Stimulated activated naive CD4-positive, alpha-beta T cell (primary cell): Measurements from ENCODE around the gene RPS6KA2.
"Not testable (repeated sequence)": the region's sequence is repeated elsewhere in the genome, so short reads cannot be mapped to it uniquely, and the experiment has no call there.

Experiments used
- DNase-seq, 6 experiments: peaks; one replicate each; lab custom pipeline; 2025; lab: John Stamatoyannopoulos, UW

The RPS6KA2 gene

GRCh38 chr6:166375013-166375412, 252.0 kb downstream of the RPS6KA2 start:
- no peak for DNase-seq

- no peak for DNase-seq
These were observed 256.6 kb downstream of the RPS6KA2 start for GRCh38 chr6:166370489-166370888.

GRCh38 chr6:166369782-166370181, 257.3 kb downstream of the RPS6KA2 start:
- no peak for DNase-seq

DNA sequence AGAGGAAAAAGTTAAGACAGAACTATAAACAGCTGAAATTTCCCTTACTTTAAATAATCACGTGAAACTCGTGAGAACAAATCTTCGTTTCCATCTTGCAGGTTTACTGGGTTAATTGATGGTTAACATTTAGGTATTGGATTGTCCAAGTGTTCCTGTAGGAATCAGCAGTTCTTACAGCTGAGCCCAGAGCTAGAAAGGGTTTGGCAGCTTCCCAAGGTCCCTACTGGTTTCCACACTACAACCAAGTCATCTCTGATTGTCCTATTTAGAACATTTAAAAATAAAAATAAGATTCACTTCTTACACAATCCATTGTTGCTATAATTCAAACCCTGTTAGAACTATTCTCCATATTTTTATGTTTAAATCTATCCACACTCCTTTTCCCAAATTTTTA, 260.1 kb downstream of the RPS6KA2 start:
- DNase-seq = no peak

DNA sequence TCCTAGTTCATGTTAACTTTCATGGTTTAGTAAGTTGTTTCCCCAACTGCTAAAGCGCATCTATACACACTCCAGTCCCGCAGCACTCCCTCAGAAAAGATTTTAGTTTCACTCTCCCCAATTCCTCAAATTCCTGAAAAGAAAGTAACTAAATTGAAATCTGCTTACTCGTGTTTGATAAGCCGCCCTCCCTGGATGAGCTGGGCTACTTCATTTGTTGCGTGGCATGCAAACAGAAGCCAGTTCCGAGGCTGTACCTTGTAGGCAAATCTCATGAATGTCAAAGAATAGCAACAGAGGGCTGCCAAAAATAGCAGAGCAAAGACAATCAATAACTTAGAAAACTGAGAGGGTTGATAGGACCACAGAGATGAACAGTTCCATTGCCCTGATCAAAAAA, 261.2 kb downstream of the RPS6KA2 start:
- DNase-seq = no peak

DNA sequence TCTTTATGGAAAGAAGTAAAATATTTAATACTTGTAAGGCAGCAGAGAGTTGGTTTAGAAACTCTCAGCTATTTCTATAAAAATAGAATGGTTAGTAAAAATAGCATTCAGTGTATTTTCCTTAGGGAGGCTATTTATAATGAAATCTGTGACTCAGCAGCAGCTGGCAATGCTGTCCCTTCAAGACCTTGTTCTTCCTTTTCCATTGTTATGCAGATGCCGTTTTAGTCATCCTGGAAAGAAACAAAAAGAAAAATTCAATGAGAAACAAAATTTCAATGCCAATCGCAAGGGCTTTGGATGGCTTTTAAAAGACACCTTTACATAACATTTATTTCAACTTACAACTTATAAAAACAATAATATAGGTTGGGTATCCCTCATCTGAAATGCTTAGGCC, 261.8 kb downstream of the RPS6KA2 start:
- no peak for DNase-seq

DNA sequence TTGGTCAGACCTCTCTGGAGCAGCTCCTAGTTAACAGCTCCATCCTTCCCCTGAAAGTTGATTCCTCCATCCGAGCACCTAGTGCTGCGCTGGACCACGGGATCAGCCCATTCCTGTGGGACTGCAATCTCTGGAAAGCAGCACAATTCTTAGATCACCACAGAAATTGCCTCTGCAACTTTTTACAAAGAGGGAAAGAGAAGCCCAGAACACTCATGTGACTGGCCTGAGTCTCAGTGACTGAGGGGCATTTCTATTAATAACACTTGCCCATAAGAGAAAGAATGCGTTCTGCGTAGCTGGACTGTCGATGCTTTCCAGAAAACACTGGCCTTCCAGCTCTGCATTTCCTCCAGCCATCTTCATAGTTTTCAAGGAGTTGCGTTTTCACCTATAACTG, 262.6 kb downstream of the RPS6KA2 start:
- no peak for DNase-seq

DNA sequence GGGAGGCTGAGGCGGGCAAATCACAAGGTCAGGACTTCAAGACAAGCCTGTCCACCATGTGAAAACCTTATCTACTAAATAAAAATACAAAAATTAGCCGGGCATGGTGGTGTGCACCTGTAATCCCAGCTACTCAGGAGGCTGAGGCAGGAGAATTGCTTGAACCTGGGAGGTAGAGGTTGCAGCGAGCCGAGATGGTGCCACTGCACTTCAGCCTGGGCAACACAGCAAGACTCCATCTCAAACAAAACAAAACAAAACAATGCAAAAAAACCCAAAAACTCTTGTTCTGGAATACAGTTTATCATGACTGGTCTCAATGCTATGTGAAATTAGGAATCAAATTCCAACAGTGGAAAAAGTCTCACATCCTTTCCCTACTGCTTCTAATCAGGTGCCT, 264.6 kb downstream of the RPS6KA2 start:
- DNase-seq = not testable (repeated sequence)

DNA sequence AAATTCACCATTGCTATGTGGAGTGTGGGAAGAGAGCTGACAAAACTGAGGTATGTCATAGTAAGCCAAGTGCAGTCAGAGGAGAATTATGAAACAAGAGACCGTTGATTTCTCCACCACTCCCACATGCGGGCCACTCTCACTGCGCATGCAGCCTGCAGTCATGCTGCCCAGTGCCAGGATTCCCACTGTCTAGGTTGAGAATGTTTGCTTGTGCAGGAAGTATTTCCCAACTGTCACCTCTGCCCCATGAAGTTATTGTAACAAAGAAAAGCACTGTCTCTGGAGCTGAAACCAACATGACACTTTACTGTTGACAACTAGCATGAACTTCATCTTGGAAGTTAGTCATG, 266.0 kb downstream of the RPS6KA2 start:
- DNase-seq = no peak

DNA sequence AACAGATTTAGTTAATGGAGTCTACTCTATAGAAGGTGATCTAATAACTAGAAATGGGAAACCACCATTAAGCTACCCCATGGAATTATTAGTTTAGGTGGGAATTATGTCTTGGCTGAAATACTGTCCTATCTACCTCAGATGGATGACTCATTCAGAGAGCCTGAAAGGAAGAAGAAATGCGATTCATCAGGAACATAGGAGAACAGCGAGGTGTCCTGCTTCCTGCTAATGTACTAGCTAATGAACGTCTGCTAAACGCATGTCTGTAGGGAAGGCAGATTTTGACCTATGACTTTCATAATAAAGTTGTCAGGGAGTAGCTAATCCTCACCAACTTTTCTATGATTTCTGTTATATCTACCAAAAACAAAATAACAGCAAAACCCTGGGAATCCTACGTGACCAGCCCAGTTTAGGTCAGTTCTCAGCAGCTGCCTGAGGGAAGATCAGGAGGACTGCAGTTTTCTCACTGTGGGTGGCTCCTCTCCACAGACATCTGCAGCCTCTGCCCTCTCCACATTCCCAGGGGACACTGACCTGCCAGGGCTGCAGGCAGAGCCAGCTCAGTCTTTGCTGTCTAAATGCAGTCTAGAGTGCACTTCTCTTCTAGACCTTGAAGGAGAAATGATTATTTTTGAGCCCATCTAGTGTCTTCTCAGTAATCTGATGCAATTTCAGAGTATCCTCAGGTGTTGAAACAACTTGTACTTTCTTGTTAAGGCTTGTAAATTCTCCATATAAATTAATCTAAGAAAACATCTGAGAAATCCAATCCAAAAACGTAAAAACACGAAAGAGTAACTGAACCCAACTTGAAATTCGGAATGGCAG, 266.6 kb downstream of the RPS6KA2 start:
- DNase-seq = no peak
